WTC11 (cell line): ENCODE measurements around the gene CRYBA2.

Source experiments
- CBFB ChIP-seq: sonication (generic); formaldehyde crosslinking; IDR thresholded peaks from 2 replicates; pipeline ENCODE4 v1.8.1; 2022; ENCODE audit warnings: mild to moderate bottlenecking, low read depth, missing genetic modification reagents
- ESRRA ChIP-seq: sonication (generic); formaldehyde crosslinking; IDR thresholded peaks from 2 replicates; pipeline ENCODE4 v1.8.1; 2022; ENCODE audit warnings: mild to moderate bottlenecking, missing genetic modification reagents, borderline replicate concordance
- ETV6 ChIP-seq: sonication (generic); formaldehyde crosslinking; IDR thresholded peaks from 2 replicates; pipeline ENCODE4 v1.8.1; 2022; ENCODE audit warnings: mild to moderate bottlenecking, missing genetic modification reagents
- FOXP1 ChIP-seq: sonication (generic); formaldehyde crosslinking; IDR thresholded peaks from 2 replicates; pipeline ENCODE4 v1.8.0; 2022; ENCODE audit warnings: missing genetic modification reagents, mild to moderate bottlenecking, moderate library complexity, borderline replicate concordance
- NR1H2 ChIP-seq: sonication (generic); formaldehyde crosslinking; IDR thresholded peaks from 2 replicates; pipeline ENCODE4 v1.9.0; 2021; ENCODE audit warnings: mild to moderate bottlenecking, moderate library complexity, missing genetic modification reagents
- SP1 ChIP-seq: sonication (generic); formaldehyde crosslinking; conservative IDR thresholded peaks from 2 replicates; pipeline ENCODE4 v1.8.1; 2022; ENCODE audit warnings: missing genetic modification reagents
- STAT6 ChIP-seq: sonication (generic); formaldehyde crosslinking; conservative IDR thresholded peaks from 2 replicates; pipeline ENCODE4 v1.8.1; 2023; ENCODE audit warnings: mild to moderate bottlenecking, low read depth, missing genetic modification reagents, moderate library complexity
- TP53 ChIP-seq: sonication (generic); formaldehyde crosslinking; IDR thresholded peaks from 2 replicates; pipeline ENCODE4 v1.8.1; 2023; ENCODE audit warnings: mild to moderate bottlenecking, missing genetic modification reagents
- USF2 ChIP-seq: sonication (generic); formaldehyde crosslinking; IDR thresholded peaks from 2 replicates; pipeline ENCODE4 v1.8.1; 2023; ENCODE audit warnings: mild to moderate bottlenecking, missing genetic modification reagents, moderate library complexity
- ZNF121 ChIP-seq: sonication (generic); formaldehyde crosslinking; IDR thresholded peaks from 2 replicates; pipeline ENCODE4 v1.8.0; 2023; ENCODE audit warnings: missing genetic modification reagents
- ZNF263 ChIP-seq: sonication (generic); formaldehyde crosslinking; IDR thresholded peaks from 2 replicates; pipeline ENCODE4 v1.8.1; 2022; ENCODE audit warnings: low read depth, mild to moderate bottlenecking, moderate library complexity, missing genetic modification reagents
- TF ChIP-seq, protein P1 (sequence below): fragments of 200-600 bp; IDR thresholded peaks from 2 replicates; pipeline ENCODE4 v1.8.0; 2022; ENCODE audit warnings: antibody characterized with exemption
- TF ChIP-seq, protein P2 (sequence below): sonication (generic); formaldehyde crosslinking; IDR thresholded peaks from 2 replicates; pipeline ENCODE4 v1.8.0; 2023; ENCODE audit warnings: missing genetic modification reagents, mild to moderate bottlenecking, borderline replicate concordance
- TF ChIP-seq, protein P3 (sequence below): sonication (generic); formaldehyde crosslinking; IDR thresholded peaks from 2 replicates; pipeline ENCODE4 v1.8.1; 2022; ENCODE audit warnings: low read depth, mild to moderate bottlenecking, moderate library complexity, missing genetic modification reagents, borderline replicate concordance

DNA sequence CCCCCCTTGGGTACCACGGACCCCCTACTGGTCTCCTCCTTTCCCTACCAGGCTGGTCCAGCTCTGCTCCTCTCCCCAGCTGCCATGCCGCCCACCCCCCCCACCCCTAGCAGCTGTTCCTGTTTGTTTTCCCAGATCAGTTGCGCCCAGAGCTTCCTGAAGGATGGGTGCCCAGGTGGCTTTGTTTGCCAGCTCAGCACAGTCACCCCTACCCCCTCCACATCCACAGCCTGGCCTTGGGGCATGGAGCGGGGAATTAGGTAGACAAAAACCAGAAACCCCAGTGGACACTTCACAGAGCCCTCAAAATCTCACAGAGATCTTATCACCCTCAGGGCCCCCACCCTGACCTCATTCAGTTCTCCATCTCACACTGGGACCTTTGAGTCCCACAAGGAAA is 3.7 kb upstream of the CRYBA2 start:
- TF ChIP-seq ZNF263 (CRISPR knock-in tag) (no peak), CBFB (CRISPR knock-in tag) (no peak), STAT6 (CRISPR knock-in tag) (no peak), FOXP1 (CRISPR knock-in tag) (no peak), SP1 (CRISPR knock-in tag) (no peak), ESRRA (CRISPR knock-in tag) (no peak), ZNF121 (CRISPR knock-in tag) (no peak), TP53 (CRISPR knock-in tag) (no peak), NR1H2 (CRISPR knock-in tag) (no peak), ETV6 (no peak), USF2 (CRISPR knock-in tag) (no peak)
- TF ChIP-seq, protein P1, sequence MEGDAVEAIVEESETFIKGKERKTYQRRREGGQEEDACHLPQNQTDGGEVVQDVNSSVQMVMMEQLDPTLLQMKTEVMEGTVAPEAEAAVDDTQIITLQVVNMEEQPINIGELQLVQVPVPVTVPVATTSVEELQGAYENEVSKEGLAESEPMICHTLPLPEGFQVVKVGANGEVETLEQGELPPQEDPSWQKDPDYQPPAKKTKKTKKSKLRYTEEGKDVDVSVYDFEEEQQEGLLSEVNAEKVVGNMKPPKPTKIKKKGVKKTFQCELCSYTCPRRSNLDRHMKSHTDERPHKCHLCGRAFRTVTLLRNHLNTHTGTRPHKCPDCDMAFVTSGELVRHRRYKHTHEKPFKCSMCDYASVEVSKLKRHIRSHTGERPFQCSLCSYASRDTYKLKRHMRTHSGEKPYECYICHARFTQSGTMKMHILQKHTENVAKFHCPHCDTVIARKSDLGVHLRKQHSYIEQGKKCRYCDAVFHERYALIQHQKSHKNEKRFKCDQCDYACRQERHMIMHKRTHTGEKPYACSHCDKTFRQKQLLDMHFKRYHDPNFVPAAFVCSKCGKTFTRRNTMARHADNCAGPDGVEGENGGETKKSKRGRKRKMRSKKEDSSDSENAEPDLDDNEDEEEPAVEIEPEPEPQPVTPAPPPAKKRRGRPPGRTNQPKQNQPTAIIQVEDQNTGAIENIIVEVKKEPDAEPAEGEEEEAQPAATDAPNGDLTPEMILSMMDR, result no peak
- TF ChIP-seq, protein P2, sequence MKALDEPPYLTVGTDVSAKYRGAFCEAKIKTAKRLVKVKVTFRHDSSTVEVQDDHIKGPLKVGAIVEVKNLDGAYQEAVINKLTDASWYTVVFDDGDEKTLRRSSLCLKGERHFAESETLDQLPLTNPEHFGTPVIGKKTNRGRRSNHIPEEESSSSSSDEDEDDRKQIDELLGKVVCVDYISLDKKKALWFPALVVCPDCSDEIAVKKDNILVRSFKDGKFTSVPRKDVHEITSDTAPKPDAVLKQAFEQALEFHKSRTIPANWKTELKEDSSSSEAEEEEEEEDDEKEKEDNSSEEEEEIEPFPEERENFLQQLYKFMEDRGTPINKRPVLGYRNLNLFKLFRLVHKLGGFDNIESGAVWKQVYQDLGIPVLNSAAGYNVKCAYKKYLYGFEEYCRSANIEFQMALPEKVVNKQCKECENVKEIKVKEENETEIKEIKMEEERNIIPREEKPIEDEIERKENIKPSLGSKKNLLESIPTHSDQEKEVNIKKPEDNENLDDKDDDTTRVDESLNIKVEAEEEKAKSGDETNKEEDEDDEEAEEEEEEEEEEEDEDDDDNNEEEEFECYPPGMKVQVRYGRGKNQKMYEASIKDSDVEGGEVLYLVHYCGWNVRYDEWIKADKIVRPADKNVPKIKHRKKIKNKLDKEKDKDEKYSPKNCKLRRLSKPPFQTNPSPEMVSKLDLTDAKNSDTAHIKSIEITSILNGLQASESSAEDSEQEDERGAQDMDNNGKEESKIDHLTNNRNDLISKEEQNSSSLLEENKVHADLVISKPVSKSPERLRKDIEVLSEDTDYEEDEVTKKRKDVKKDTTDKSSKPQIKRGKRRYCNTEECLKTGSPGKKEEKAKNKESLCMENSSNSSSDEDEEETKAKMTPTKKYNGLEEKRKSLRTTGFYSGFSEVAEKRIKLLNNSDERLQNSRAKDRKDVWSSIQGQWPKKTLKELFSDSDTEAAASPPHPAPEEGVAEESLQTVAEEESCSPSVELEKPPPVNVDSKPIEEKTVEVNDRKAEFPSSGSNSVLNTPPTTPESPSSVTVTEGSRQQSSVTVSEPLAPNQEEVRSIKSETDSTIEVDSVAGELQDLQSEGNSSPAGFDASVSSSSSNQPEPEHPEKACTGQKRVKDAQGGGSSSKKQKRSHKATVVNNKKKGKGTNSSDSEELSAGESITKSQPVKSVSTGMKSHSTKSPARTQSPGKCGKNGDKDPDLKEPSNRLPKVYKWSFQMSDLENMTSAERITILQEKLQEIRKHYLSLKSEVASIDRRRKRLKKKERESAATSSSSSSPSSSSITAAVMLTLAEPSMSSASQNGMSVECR (CRISPR knock-in tag), result no peak
- TF ChIP-seq, protein P3, sequence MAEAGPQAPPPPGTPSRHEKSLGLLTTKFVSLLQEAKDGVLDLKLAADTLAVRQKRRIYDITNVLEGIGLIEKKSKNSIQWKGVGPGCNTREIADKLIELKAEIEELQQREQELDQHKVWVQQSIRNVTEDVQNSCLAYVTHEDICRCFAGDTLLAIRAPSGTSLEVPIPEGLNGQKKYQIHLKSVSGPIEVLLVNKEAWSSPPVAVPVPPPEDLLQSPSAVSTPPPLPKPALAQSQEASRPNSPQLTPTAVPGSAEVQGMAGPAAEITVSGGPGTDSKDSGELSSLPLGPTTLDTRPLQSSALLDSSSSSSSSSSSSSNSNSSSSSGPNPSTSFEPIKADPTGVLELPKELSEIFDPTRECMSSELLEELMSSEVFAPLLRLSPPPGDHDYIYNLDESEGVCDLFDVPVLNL (CRISPR knock-in tag), result no peak
